GM13977 (cell line): ENCODE results near the gene ERMAP.
A peak's percentile ranks its signal among the peaks of the same experiment; 100 is the strongest.
"Not testable (repeated sequence)": the region's sequence is repeated elsewhere in the genome, so short reads cannot be mapped to it uniquely, and the experiment has no call there.

Source experiments
- DNase-seq: peaks from one replicate; pipeline ENCODE4 v3.0.0; 2012; ENCODE audit warnings: low spot score
- CTCF ChIP-seq: IDR thresholded peaks from 2 replicates; pipeline ENCODE4 v1.5.1; 2012; ENCODE audit warnings: mild to moderate bottlenecking, control low read depth; ENCODE audit not compliant: insufficient read depth; ENCODE audit errors: extremely low read depth, missing control alignments
- in situ Hi-C: fragments of 300-500 bp; cut with MboI; formaldehyde crosslinking; loops from one replicate; pipeline ENCODE4 v1.12.0; 2022; ENCODE audit warnings: low sequenced_read_pairs, low pct_unique_long_range_greater_than_20kb, mixed read lengths, inconsistent platforms; ENCODE audit not compliant: unreplicated experiment

Gene ERMAP

DNA sequence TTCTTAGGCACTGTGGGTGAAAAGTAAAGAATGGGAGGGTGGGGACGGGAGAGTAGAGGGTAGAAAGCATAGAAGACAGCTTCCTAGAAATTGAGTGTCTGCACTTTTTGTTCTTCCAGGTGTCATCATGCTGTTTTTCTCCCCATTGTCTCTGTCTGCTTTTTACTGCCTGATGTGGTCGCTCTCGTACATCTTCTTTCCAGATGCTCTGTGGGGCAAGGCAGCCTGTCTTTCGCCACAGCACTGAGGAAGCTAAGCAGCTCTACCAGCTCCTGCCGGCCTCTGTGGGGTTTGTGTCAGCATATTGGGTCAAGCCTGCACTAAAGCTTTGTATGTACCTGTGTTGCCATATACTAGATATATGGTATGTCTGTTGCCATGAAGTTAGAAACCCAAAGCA, 18.9 kb upstream of the ERMAP start:
- TF ChIP-seq CTCF = no peak
- in situ Hi-C loops = no loop called here

DNA sequence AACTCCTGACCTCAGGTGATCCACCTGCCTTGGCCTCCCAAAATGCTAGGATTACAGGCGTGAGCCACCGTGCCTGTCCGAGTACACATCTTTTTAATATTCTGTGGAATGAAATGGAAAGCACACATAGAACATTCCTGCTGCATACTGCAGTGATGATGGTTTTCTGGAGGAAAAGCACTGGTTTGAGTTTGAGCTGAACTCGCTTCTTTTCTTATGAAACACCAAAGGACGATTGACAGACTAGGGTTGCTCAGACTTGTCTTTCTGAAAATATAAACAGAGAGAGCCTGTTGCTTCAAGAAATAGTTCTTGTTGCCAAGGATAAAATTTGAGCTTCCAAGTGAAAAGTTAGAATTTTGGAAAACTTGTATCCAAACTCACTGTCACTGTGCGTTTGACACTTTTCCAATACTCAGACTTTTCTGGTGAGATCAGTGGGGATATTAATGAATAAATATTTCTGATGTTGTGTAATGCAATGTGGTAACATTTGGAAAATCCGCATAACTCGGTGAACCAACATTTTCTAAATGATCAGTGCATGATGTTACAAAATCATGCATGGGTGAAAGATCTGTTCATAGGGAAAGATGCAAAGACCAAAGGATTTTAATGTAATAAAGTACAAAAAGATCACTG, 15.0 kb upstream of the ERMAP start:
- in situ Hi-C loops = no loop called here
- DNase-seq = no peak
- no peak for TF ChIP-seq CTCF

More for the DNA sequence above, 18.9 kb upstream of the ERMAP start:
- DNase-seq = no peak

GRCh38 chr1:42806171-42806570, 10.8 kb upstream of the ERMAP start:
- TF ChIP-seq CTCF = no peak
- no peak for DNase-seq
- in situ Hi-C loops = no loop called here

GRCh38 chr1:42806593-42806992, 10.3 kb upstream of the ERMAP start:
- in situ Hi-C loops = no loop called here
- DNase-seq = no peak
- TF ChIP-seq CTCF = no peak

DNA sequence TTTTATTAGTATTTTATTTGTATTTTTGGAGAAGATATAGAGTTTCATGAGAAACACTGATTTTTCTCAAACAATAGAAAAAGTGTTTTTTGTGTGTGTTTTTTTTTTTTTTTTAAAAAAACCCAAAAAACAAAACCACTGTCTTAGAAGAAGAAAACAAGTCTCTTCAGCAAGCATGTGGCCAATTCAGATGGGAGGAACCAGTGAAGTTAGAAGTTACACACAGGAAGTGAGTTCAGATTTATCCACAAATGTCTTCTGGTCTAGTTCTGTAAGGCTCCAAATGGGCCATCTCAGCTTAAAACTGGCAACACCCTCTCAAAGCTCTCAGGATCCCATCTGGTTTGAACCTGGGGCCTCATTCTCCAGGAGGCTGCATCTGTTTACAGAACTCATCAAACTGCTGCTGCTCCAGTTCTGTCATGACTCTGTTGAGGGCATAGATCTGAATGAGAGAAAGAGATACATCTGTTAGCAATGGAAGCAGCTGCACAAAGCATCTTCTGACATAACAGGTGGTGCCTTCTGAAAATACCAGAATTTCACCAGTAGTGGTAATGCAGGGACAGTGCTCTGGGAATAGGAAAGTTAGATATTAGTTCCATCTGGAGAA, 9.8 kb upstream of the ERMAP start:
- TF ChIP-seq CTCF = no peak
- in situ Hi-C loops = no loop called here
- no peak for DNase-seq

- DNase-seq, in situ Hi-C loops: not testable (repeated sequence)
Measured at GRCh38 chr1:42814815-42815214, 2.1 kb upstream of the ERMAP start.

GRCh38 chr1:42815941-42816584, 859 bp upstream of the ERMAP start:
- in situ Hi-C loops = no loop called here
- TF ChIP-seq CTCF = no peak
- peak; percentile 18 for DNase-seq
